PC-9 (cell line): ENCODE results near the gene PUDP.

Experiments
- EZH2 ChIP-seq: fragments of 200-600 bp; sonication (generic); IDR thresholded peaks from 2 replicates; pipeline ENCODE4 v1.8.0; 2017; ENCODE audit warnings: antibody characterized with exemption, low read depth
- TF ChIP-seq, protein P1 (sequence below): fragments of 200-600 bp; sonication (generic); conservative IDR thresholded peaks from 2 replicates; pipeline ENCODE4 v1.6.1; 2017; ENCODE audit warnings: mixed run types, antibody characterized with exemption, mild to moderate bottlenecking, moderate library complexity

DNA sequence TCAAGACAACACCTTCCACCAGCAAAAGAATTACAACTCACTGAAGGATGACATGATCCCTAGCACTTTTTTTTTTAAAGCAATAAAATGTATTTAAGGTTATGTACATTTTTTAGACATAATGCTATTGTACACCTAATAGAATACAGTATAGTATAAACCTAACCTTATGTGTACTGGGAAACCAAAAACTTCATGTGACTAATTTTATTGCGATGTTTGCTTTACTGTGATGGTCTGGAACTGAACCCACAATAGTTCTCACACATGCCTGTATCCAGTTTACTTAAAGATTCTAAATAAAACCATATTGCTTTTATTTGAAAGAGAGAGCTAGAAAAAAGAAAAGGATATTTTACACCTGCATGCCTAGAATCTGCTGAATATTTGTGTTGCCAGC lies 4.9 kb downstream of the PUDP start:
- TF ChIP-seq, protein P1, sequence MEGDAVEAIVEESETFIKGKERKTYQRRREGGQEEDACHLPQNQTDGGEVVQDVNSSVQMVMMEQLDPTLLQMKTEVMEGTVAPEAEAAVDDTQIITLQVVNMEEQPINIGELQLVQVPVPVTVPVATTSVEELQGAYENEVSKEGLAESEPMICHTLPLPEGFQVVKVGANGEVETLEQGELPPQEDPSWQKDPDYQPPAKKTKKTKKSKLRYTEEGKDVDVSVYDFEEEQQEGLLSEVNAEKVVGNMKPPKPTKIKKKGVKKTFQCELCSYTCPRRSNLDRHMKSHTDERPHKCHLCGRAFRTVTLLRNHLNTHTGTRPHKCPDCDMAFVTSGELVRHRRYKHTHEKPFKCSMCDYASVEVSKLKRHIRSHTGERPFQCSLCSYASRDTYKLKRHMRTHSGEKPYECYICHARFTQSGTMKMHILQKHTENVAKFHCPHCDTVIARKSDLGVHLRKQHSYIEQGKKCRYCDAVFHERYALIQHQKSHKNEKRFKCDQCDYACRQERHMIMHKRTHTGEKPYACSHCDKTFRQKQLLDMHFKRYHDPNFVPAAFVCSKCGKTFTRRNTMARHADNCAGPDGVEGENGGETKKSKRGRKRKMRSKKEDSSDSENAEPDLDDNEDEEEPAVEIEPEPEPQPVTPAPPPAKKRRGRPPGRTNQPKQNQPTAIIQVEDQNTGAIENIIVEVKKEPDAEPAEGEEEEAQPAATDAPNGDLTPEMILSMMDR = no peak
- TF ChIP-seq EZH2 = no peak
